Stimulated activated memory B cell treated with anti-CD40 and anti-IgM and Interleukin-4, amounts not matched to agents 10 μg/mL and 1 μg/mL and 100 μg/mL, for 72 hours (primary cell): Measurements from ENCODE around the gene STXBP5L.
"Not testable (repeated sequence)": the region's sequence is repeated elsewhere in the genome, so short reads cannot be mapped to it uniquely, and the experiment has no call there.

Experiments used
- ATAC-seq: fragments of 150-1000 bp; cut with Tn5 transposase; 2 replicates; pipeline ENCODE4 v1.10.0; 2021
- H3K27ac Mint-ChIP-seq: one replicate; pipeline ENCODE4 v1.8.0; 2022; ENCODE audit warnings: mild to moderate bottlenecking, mixed read lengths
- H3K27me3 Mint-ChIP-seq: one replicate; pipeline ENCODE4 v1.8.0; 2022; ENCODE audit warnings: mixed read lengths
- H3K36me3 Mint-ChIP-seq: one replicate; pipeline ENCODE4 v1.8.0; 2022; ENCODE audit warnings: mixed read lengths
- H3K4me1 Mint-ChIP-seq: one replicate; pipeline ENCODE4 v1.8.0; 2022; ENCODE audit warnings: mixed read lengths
- H3K4me3 Mint-ChIP-seq: one replicate; pipeline ENCODE4 v1.8.0; 2022; ENCODE audit warnings: mild to moderate bottlenecking, moderate library complexity, mixed read lengths
- H3K9me3 Mint-ChIP-seq: one replicate; pipeline ENCODE4 v1.8.0; 2022; ENCODE audit warnings: mixed read lengths

STXBP5L gene

GRCh38 chr3:120908030-120908794, at the start of gene STXBP5L:
STXBP5L (plus strand) TSS chr3:120908205; CDS start chr3:120909579, 1,374 bp downstream.
- H3K4me3 Mint-ChIP-seq, result peak within 1 kb of the TSS; percentile 86
- peaks cover 69% of the 10 kb centered on the region for H3K27me3 Mint-ChIP-seq
- H3K9me3 Mint-ChIP-seq, result no peaks in the 10 kb centered on the region
- ATAC-seq, result peak; percentile 74
- no peak within 1 kb of the TSS for H3K27ac Mint-ChIP-seq
- peaks cover 5% of the 10 kb centered on the region for H3K36me3 Mint-ChIP-seq
- H3K4me1 Mint-ChIP-seq, result peaks cover 21% of the 10 kb centered on the region

GRCh38 chr3:120858521-120858920, 49.5 kb upstream of the STXBP5L start:
- H3K27ac Mint-ChIP-seq, result no peak overlapping the region
- no peaks in the 10 kb centered on the region for H3K36me3 Mint-ChIP-seq
- ATAC-seq, result no peak
- peaks cover 18% of the 10 kb centered on the region for H3K27me3 Mint-ChIP-seq
- no peak overlapping the region for H3K4me3 Mint-ChIP-seq
- no peaks in the 10 kb centered on the region for H3K9me3 Mint-ChIP-seq
- no peaks in the 10 kb centered on the region for H3K4me1 Mint-ChIP-seq

GRCh38 chr3:120864541-120864940, 43.5 kb upstream of the STXBP5L start:
- no peak overlapping the region for H3K27ac Mint-ChIP-seq
- peaks cover 5% of the 10 kb centered on the region for H3K27me3 Mint-ChIP-seq
- H3K36me3 Mint-ChIP-seq, result no peaks in the 10 kb centered on the region
- H3K9me3 Mint-ChIP-seq, result no peaks in the 10 kb centered on the region
- ATAC-seq, result no peak
- H3K4me3 Mint-ChIP-seq, result no peak overlapping the region
- no peaks in the 10 kb centered on the region for H3K4me1 Mint-ChIP-seq

GRCh38 chr3:120875507-120875906, 32.5 kb upstream of the STXBP5L start:
- ATAC-seq, result no peak
- no peak overlapping the region for H3K4me3 Mint-ChIP-seq
- no peaks in the 10 kb centered on the region for H3K36me3 Mint-ChIP-seq
- no peaks in the 10 kb centered on the region for H3K9me3 Mint-ChIP-seq
- no peaks in the 10 kb centered on the region for H3K4me1 Mint-ChIP-seq
- H3K27ac Mint-ChIP-seq, result no peak overlapping the region
- H3K27me3 Mint-ChIP-seq, result peaks cover 13% of the 10 kb centered on the region

GRCh38 chr3:120875989-120876388, 32.0 kb upstream of the STXBP5L start:
- peaks cover 13% of the 10 kb centered on the region for H3K27me3 Mint-ChIP-seq
- no peak for ATAC-seq
- no peak overlapping the region for H3K27ac Mint-ChIP-seq
- H3K9me3 Mint-ChIP-seq, result no peaks in the 10 kb centered on the region
- H3K4me3 Mint-ChIP-seq, result no peak overlapping the region
- H3K36me3 Mint-ChIP-seq, result no peaks in the 10 kb centered on the region
- no peaks in the 10 kb centered on the region for H3K4me1 Mint-ChIP-seq

- Mint-ChIP-seq H3K36me3 (no peaks in the 10 kb centered on the region), H3K4me1 (no peaks in the 10 kb centered on the region), H3K27me3 (no peaks in the 10 kb centered on the region), H3K27ac (no peak overlapping the region), H3K4me3 (no peak overlapping the region), H3K9me3 (no peaks in the 10 kb centered on the region)
- no peak for ATAC-seq
Measured at GRCh38 chr3:120879411-120879810, 28.6 kb upstream of the STXBP5L start.

GRCh38 chr3:120892921-120893320, 15.1 kb upstream of the STXBP5L start:
- Mint-ChIP-seq H3K4me1 (no peaks in the 10 kb centered on the region), H3K27ac (no peak overlapping the region), H3K27me3 (no peaks in the 10 kb centered on the region), H3K9me3 (peaks cover 7% of the 10 kb centered on the region), H3K4me3 (no peak overlapping the region), H3K36me3 (no peaks in the 10 kb centered on the region)
- no peak for ATAC-seq

- Mint-ChIP-seq H3K27me3 (no peaks in the 10 kb centered on the region), H3K9me3 (peaks cover 7% of the 10 kb centered on the region), H3K4me3 (no peak overlapping the region), H3K36me3 (no peaks in the 10 kb centered on the region), H3K4me1 (no peaks in the 10 kb centered on the region), H3K27ac (no peak overlapping the region)
- ATAC-seq, result no peak
Measured at GRCh38 chr3:120894316-120895057, 13.5 kb upstream of the STXBP5L start.

GRCh38 chr3:120901716-120902115, 6.3 kb upstream of the STXBP5L start:
- not testable (repeated sequence) for H3K4me3 Mint-ChIP-seq, H3K36me3 Mint-ChIP-seq, H3K27ac Mint-ChIP-seq, ATAC-seq, H3K9me3 Mint-ChIP-seq, H3K4me1 Mint-ChIP-seq
- peaks cover 24% of the 10 kb centered on the region for H3K27me3 Mint-ChIP-seq

GRCh38 chr3:120903221-120903620, 4.8 kb upstream of the STXBP5L start:
- peaks cover 39% of the 10 kb centered on the region for H3K27me3 Mint-ChIP-seq
- no peak for ATAC-seq
- peaks cover 3% of the 10 kb centered on the region for H3K9me3 Mint-ChIP-seq
- peaks cover 3% of the 10 kb centered on the region for H3K36me3 Mint-ChIP-seq
- H3K4me3 Mint-ChIP-seq, result no peak overlapping the region
- peaks cover 5% of the 10 kb centered on the region for H3K4me1 Mint-ChIP-seq
- no peak overlapping the region for H3K27ac Mint-ChIP-seq

GRCh38 chr3:120907659-120908029, 361 bp upstream of the STXBP5L start:
- Mint-ChIP-seq H3K27ac (no peak overlapping the region), H3K4me1 (peaks cover 21% of the 10 kb centered on the region), H3K36me3 (peaks cover 5% of the 10 kb centered on the region), H3K9me3 (no peaks in the 10 kb centered on the region), H3K27me3 (peaks cover 73% of the 10 kb centered on the region), H3K4me3 (no peak overlapping the region)
- peak; percentile 27 for ATAC-seq

GRCh38 chr3:120908795-120909601, 993 bp downstream of the STXBP5L start:
- ATAC-seq, result no peak
- Mint-ChIP-seq H3K27me3 (peaks cover 63% of the 10 kb centered on the region), H3K4me1 (peaks cover 21% of the 10 kb centered on the region), H3K27ac (no peak overlapping the region), H3K4me3 (peak overlapping the region; percentile 66), H3K9me3 (no peaks in the 10 kb centered on the region), H3K36me3 (peaks cover 5% of the 10 kb centered on the region)

GRCh38 chr3:120909602-120909878, 1.5 kb downstream of the STXBP5L start:
- peaks cover 63% of the 10 kb centered on the region for H3K27me3 Mint-ChIP-seq
- H3K36me3 Mint-ChIP-seq, result peaks cover 5% of the 10 kb centered on the region
- no peak for ATAC-seq
- H3K9me3 Mint-ChIP-seq, result no peaks in the 10 kb centered on the region
- no peak overlapping the region for H3K4me3 Mint-ChIP-seq
- H3K27ac Mint-ChIP-seq, result no peak overlapping the region
- peaks cover 21% of the 10 kb centered on the region for H3K4me1 Mint-ChIP-seq

- H3K4me1 Mint-ChIP-seq, result no peaks in the 10 kb centered on the region
- no peaks in the 10 kb centered on the region for H3K27me3 Mint-ChIP-seq
- H3K36me3 Mint-ChIP-seq, result no peaks in the 10 kb centered on the region
- H3K4me3 Mint-ChIP-seq, result no peak overlapping the region
- peaks cover 23% of the 10 kb centered on the region for H3K9me3 Mint-ChIP-seq
- ATAC-seq, result no peak
- H3K27ac Mint-ChIP-seq, result no peak overlapping the region
Measured at GRCh38 chr3:120926146-120926545, 18.1 kb downstream of the STXBP5L start.

GRCh38 chr3:120928991-120929390, 21.0 kb downstream of the STXBP5L start:
- H3K36me3 Mint-ChIP-seq, result no peaks in the 10 kb centered on the region
- no peak overlapping the region for H3K27ac Mint-ChIP-seq
- ATAC-seq, result no peak
- H3K9me3 Mint-ChIP-seq, result peaks cover 18% of the 10 kb centered on the region
- H3K27me3 Mint-ChIP-seq, result no peaks in the 10 kb centered on the region
- no peaks in the 10 kb centered on the region for H3K4me1 Mint-ChIP-seq
- no peak overlapping the region for H3K4me3 Mint-ChIP-seq
